Stimulated activated CD4-positive, alpha-beta T cell treated with anti-CD3 and anti-CD28 coated beads, Interleukin-1b, Interleukin-23, amount 100 ng/mL, for 4 hours (primary cell): ENCODE measurements around the gene IKBKG.
"Not testable (repeated sequence)": the region's sequence is repeated elsewhere in the genome, so short reads cannot be mapped to it uniquely, and the experiment has no call there.

Source experiments
- DNase-seq, 2 donors: peaks; one replicate each; pipeline ENCODE4 v3.0.0-alpha.2; 2020; ENCODE audit warnings: low read depth in 2 of 2

Gene IKBKG

DNA sequence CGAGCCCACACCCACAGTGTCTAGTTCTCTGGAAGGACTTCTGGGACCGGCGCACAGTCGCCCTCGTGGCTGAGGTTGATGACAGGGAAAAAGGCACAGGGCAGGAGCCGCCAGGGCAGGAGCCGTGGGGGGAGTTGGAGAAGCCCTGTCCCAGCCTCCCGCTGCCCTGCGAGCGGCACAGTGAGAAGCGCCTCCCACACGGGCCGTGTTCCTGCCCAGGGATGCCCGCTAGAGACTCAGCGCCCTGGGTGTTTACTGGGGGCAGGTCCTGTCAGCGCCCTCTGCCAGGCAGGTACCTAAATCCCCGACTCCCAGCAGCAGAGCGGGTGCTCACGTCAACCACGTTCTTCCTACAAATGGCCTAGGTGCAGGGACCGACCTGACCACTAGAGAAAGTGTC lies 11.5 kb downstream of the IKBKG start:
- DNase-seq, result not testable (repeated sequence)

DNA sequence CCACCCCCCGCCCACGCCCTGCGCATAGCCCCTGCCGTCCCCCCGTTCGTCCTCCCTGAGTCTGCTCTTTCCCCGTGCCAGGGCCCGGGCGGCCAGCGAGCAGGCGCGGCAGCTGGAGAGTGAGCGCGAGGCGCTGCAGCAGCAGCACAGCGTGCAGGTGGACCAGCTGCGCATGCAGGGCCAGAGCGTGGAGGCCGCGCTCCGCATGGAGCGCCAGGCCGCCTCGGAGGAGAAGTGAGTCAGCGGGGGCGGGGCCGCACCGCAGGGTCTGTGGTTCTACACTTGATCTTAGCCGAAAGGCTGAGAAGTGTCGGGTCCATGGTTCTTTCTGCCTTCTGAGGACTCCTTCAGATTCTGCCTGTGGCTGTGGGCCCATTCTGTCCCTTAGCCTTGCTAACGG lies 12.9 kb downstream of the IKBKG start:
- not testable (repeated sequence) for DNase-seq

- not testable (repeated sequence) for DNase-seq
Observed at GRCh38 chrX:154562295-154562694, 14.9 kb downstream of the IKBKG start.

- not testable (repeated sequence) for DNase-seq
Observed at GRCh38 chrX:154570361-154570760, 22.9 kb downstream of the IKBKG start.

DNA sequence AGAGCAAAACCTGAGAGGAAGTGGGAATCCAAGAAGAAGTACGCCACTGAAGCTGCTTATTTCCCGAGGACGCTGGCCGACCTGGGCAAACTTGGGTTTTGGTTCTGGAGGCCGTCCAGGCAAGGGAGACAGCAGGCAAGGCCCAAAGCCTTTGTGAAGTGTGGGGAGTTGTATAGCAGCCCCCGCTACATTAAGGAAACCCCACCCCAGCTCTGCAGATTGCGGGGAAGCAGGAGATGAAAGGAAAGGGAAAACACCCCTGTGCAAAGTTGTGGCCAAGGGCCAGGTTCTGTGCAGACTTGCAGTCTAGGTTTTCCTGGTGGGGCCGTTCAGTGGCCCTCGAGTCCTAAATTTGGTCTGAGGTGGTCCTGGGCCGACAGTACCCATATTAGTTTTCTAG lies 25.6 kb downstream of the IKBKG start:
- not testable (repeated sequence) for DNase-seq

GRCh38 chrX:154575076-154575475 lies 27.7 kb downstream of the IKBKG start:
- not testable (repeated sequence) for DNase-seq

DNA sequence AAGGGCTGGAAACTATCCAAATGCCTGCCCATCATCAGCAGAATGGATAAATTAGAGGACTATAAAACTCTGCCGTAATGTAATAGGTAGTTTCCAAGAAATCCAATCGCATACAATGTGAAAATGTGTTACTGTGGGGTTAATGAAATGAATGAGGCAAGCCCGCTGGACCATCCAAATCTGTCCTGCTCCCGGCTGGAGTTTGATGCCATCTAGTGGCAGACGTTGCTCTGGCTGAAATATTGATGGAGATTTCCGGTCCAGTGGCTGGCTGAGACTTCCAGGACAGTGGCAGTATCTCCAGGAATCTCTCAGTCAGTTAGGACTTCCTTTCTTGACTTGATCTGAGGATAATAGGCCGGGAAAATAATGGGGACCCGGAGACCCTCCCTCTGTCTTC lies 35.6 kb downstream of the IKBKG start:
- not testable (repeated sequence) for DNase-seq

DNA sequence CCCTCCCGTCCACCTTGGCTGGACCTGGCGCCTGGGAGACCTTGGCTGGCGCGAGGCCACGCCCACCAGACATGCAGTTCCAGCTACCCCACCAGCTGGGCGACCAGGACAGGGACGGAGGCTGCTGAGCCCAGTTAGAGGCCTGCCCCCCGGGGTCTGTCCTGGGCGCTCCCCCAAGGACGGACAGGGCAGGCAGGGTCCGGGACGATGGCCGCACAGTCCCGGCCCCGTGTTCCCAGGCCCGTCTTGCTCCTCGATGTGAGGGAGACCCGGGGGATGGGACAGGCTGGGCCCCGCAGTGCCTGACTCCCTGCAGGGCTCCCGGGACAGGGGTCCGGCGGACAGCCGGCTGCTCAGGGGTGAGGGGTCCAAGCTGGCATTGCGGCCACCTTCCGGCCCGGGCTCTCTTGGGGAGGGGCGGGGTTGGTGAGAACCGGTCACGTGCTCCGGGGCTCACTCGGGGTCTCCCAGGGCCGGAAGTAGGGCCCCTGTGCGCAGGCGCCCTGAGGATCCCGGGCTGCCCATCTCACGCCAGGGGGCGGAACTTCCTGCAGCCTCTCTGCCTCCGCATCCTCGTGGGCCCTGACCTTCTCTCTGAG lies 37.3 kb downstream of the IKBKG start, which contains the start of gene CTAG1A:
Gene CTAG1A (plus strand): TSS at position 549 of the 599 bp plus-strand sequence. CDS start 74 bp downstream, outside the sequence.
- not testable (repeated sequence) for DNase-seq

DNA sequence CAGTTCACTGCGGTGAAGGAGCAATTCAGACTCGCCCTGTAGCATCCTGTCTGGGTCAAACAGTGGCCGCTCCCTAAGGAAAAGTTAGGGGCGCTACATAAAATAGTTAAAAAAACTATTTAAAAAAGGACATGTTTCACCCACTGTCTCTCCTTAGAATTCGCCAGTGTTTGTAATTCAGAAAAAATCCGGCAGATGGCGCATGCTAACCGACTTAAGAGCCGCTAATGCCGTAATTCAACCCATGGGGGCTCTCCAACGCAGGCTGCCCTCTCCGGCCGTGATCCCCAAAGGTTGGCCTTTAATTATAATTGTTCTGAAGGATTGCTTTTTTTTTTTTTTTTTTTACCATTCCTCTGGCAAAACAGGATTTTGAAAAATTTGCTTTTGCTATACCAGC lies 43.0 kb downstream of the IKBKG start:
- not testable (repeated sequence) for DNase-seq

GRCh38 chrX:154592505-154592904 lies 45.1 kb downstream of the IKBKG start:
- no peak for DNase-seq

GRCh38 chrX:154593201-154593600 lies 45.8 kb downstream of the IKBKG start:
- DNase-seq, result no peak

DNA sequence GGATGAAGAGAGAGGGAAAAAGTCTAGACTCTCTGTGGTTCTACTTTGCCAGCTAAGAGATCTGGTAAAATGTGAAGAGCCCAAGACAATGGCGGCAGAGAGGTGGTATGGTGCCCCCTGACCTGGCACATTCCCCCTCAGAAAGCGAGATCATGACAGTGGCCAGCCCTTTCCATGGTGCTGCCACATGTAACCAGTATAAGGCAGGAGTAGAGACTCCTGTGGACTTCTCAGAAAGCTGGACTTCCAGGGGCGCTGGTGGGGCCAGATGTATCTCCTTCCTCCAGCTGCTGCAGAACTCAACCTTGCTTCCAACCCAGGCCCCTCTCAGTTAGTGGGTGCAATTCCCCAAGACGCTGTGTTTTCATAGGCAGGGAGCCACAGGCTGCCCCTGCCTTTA lies 47.1 kb downstream of the IKBKG start:
- DNase-seq, result no peak

- DNase-seq, result no peak
Observed at GRCh38 chrX:154595559-154596249, 48.3 kb downstream of the IKBKG start.

DNA sequence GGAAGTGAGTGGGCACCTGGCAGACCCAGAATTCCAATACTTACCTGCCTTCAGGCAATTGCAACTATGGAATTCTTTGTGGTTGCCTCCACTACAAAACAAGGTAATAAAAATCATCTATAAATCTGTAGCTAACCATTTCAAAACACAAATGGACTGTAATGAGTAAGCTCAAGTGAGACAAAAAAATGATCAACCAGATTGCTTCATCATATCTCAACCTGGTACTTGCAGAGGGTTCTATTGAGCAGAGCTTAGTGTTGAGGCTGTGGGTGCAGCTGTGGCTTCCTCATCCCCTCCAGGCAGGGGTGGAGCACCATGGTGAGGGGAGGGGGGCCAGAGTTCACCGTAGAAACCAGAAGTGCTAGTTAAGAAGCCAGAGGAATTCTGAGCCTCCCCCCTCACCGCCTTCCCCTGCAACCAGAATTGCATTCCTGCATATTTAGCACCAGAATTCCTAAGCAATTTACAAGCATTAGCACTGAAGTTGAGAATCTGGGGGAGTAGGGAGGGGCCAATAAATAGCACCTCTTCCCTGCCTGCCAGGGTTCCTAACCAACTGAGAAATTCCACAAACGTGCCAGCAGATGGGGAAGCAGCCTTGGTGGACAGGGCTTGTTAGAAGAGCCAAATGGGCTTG lies 49.0 kb downstream of the IKBKG start:
- no peak for DNase-seq

DNA sequence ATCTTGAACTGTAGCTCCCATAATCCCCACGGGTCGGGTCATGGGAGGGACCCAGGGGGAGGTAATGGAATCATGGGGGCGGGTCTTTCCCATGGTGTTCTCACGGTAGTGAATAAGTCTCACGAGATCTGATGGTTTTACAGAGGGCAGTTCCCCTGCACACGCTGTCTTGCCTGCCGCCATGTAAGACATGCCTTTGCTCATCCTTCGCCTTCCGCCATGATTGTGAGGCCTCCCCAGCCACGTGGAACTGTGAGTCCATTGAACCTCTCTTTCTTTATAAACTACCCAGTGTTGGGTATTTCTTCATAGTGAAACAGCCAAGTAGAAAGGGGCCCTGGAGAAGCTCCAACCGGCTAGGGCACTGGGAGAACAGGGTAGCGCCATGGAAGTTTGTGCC lies 49.8 kb downstream of the IKBKG start:
- no peak for DNase-seq

DNA sequence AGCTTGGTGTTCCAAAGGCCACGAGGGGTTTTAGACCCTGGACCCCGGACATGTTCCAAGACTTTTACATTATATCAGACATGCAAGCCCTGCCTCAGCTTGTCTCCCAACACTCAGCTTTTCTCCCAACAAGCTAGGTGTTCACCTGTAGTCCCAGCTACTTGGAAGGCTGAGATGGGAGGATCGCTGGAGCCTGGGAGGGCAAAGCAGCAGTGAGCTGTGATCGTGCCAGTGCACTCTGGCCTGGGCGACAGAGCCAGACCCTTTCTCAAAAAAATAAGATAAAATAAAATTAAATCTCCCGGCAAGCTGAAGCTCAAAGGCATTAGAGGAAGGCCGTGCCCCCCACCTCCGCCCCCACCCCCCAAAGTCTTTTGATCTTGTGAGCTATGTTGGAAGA lies 51.2 kb downstream of the IKBKG start:
- no peak for DNase-seq

DNA sequence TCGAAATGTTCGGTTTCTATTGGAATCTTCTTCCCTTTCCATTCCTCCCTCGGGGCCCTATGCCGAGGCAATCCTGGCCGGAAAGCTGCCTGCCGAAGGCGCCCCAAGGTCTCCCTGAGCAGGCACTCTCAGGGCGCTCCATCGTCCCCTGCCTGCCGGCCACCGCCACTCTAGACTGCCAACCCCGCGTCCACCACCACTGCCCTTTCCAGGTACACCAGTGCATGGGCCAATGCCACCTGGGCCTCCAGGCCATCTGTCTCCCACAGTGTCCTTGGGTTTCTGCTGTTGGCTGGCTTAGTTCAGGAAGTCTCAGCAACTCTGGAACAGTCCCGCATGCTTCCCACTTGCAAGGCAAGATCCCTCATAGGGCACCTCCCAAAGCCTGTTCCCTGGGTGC lies 52.1 kb downstream of the IKBKG start:
- no peak for DNase-seq

- DNase-seq, result no peak
Observed at GRCh38 chrX:154600759-154601374, 53.4 kb downstream of the IKBKG start.

DNA sequence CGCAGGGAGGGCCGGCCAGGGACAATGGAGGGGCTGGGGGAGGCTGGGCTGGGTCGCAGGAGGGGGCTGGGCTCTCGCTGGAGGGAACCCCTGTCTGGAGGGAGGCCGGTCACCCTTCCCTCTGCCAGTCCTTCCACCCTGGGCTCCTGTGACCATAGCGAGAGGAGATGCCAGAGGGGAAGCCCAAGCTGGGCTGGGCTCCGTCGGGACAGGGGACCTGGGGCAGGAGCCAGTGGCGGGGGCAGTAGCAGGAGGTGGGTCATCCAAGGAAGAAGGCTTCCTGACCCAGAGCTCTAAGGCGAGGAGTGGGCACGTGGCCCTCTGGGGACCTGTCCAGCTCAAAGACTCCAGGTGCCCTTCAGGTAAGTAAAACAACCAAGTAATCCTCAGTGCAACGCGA lies 54.8 kb downstream of the IKBKG start:
- no peak for DNase-seq

GRCh38 chrX:154602766-154603437 lies 55.5 kb downstream of the IKBKG start:
- no peak for DNase-seq

GRCh38 chrX:154603438-154604430 lies 56.3 kb downstream of the IKBKG start:
- DNase-seq, result no peak
